HG03196 (cell line): ENCODE data around the gene GPR25.
A peak's percentile ranks its signal among the peaks of the same experiment; 100 is the strongest.

Experiments
- ATAC-seq: cut with Tn5 transposase; IDR thresholded peaks from one replicate; pipeline ENCODE4 v1.9.1; 2021; ENCODE audit not compliant: unreplicated experiment

Gene GPR25

GRCh38 chr1:200869753-200870391 is 2.9 kb upstream of the GPR25 start:
- ATAC-seq = peak; percentile 38

DNA sequence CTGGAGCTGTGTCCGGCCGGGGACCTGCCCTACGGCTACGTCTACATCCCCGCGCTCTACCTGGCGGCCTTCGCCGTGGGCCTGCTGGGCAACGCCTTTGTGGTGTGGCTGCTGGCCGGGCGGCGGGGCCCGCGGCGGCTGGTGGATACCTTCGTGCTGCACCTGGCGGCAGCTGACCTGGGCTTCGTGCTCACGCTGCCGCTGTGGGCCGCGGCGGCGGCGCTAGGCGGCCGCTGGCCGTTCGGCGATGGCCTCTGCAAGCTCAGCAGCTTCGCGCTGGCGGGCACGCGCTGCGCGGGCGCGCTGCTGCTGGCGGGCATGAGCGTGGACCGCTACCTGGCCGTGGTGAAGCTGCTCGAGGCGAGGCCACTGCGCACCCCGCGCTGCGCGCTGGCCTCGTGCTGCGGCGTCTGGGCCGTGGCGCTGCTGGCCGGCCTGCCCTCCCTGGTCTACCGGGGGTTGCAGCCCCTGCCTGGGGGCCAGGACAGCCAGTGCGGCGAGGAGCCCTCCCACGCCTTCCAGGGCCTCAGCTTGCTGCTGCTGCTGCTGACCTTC is 412 bp downstream of the GPR25 start:
- no peak for ATAC-seq

DNA sequence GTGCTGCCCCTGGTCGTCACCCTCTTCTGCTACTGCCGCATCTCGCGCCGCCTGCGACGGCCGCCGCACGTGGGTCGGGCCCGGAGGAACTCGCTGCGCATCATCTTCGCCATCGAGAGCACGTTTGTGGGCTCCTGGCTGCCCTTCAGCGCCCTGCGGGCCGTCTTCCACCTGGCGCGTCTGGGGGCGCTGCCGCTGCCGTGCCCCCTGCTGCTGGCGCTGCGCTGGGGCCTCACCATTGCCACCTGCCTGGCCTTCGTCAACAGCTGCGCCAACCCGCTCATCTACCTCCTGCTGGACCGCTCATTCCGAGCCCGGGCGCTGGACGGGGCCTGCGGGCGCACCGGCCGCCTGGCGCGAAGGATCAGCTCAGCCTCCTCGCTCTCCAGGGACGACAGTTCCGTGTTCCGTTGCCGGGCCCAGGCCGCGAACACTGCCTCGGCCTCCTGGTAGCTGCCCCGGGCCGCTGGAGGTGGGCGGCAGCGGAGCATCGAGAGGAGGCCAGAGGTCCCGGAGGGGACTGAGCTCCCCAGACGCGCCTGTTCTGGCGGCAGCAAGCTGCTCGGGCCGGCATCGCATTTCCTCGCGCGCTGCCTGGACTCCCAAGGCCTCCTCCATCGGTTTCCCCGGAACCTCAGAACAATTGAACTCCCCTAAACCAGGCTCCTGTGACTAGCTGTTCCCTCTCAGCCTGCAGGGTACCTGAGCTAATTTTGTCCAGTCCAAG is 1.1 kb downstream of the GPR25 start:
- ATAC-seq = no peak

DNA sequence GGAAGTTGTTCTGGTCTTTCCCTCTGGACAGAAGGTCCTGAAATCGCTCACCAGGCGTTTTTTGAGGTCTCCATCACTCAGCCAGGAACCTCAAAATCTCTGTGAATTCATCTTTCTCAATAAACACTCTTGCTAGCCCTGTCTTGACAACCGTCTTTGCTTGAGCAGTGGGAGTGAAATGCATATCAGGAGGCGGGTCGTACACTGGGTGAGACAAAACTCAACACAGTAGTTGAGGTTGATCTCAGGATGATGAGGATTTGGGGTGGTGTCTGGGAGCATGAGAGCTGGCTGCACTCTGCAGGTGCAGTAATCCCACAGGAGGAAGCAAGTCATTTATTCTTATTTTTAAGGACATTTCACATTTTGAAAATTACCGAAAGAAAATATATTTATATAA is 1.9 kb downstream of the GPR25 start:
- no peak for ATAC-seq

- no peak for ATAC-seq
Observed at GRCh38 chr1:200875416-200875815, 2.6 kb downstream of the GPR25 start.

GRCh38 chr1:200877010-200877409 is 4.2 kb downstream of the GPR25 start:
- ATAC-seq = no peak

- ATAC-seq = peak; percentile 89
Observed at GRCh38 chr1:200877839-200878551, 5.2 kb downstream of the GPR25 start.

- ATAC-seq = no peak
Observed at GRCh38 chr1:200880212-200880611, 7.4 kb downstream of the GPR25 start.

DNA sequence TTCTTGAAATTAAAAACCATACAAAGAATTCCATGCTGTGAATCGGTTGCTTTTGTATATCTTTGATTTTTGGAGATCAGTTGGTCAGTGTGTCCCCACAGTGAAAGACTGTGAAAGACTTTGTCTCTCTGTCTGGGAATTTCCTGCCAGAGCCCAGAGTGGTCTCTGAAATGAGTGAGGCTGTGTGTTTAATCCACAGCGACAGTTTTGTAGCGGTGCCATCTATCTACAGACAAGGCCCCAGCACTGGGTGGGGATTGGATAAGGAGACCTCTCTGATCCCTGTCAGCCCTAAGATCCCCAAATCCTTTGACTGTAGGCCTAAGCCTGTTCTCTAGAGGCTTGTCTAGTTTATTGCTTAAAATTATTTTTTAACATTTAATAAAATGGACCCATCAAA is 10.3 kb downstream of the GPR25 start:
- ATAC-seq = no peak

- no peak for ATAC-seq
Observed at GRCh38 chr1:200885623-200886402, 13.0 kb downstream of the GPR25 start.

- no peak for ATAC-seq
Observed at GRCh38 chr1:200886594-200886993, 13.8 kb downstream of the GPR25 start.

DNA sequence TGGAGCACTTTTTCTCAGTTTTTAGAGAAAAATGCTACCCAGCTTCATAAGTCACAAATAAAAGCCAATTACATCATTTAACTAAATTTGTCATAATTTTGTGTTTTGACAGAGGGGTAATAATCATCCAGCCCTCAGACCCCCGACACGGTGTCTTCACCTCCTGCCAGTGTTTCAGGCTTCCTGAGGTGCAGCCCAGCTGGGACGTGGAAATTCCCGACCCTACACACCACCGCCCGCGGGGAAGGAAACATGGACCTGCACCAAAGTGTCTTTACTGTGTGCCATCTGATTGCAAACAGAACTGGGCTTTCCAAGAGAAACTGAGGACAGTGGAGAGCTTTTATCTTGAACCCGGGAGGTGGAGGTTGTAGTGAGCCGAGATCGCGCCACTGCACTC is 14.3 kb downstream of the GPR25 start:
- ATAC-seq = no peak

DNA sequence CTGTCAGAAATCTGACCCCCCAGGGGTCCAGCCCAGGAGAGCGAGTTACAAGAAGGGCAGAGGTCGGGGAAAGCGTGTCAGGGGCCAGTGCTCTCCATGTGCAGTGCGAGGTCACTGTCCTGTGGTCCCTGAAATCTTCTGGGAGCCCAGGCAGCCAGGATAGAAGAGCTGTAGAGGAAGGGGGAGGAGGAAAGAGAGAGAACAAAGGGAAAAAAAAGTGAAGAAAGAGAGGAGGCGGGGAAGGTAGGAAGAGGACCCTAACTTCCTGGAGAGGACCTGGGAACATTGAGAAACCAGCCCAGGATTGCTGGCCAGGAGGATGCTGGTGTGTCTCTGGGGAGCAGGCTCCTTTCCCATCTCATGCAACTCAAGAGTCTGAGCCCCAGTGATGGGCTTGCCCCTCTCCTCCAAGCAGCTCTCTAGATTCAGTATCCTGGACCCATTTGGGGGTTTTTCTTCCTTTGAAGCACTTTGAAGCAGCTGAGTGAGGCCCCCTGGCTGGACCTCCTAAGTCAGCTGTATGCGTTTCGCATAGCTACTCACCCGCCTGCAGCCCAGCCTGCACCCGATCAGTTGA is 15.1 kb downstream of the GPR25 start:
- no peak for ATAC-seq

DNA sequence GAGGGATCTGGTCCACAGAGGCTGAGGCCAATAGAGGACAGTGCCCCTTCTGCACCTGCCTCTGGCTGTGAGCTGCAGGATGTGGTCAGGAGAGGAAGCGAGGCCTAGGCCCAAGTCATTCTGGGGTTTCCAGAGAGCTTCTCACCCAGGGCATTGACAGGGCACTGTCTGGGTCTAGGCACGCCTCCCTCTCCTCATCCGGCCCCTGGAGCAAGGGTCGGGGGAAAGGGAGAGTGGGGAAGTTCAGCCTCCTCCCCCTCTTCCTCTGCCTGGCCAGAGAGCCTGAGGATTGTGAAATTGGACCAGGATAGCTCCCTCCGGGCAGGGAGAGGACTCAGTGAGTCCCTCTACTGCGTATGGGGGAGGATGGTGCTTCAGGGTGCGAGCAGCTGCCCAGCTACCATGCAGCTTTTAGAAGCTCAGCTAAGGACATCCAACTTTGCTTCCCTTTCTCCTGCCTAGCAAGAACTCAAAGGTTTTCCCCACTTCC is 15.6 kb downstream of the GPR25 start:
- ATAC-seq = peak; percentile 90

- ATAC-seq = no peak
Observed at GRCh38 chr1:200889571-200889970, 16.8 kb downstream of the GPR25 start.

GRCh38 chr1:200890027-200890426 is 17.2 kb downstream of the GPR25 start:
- no peak for ATAC-seq

DNA sequence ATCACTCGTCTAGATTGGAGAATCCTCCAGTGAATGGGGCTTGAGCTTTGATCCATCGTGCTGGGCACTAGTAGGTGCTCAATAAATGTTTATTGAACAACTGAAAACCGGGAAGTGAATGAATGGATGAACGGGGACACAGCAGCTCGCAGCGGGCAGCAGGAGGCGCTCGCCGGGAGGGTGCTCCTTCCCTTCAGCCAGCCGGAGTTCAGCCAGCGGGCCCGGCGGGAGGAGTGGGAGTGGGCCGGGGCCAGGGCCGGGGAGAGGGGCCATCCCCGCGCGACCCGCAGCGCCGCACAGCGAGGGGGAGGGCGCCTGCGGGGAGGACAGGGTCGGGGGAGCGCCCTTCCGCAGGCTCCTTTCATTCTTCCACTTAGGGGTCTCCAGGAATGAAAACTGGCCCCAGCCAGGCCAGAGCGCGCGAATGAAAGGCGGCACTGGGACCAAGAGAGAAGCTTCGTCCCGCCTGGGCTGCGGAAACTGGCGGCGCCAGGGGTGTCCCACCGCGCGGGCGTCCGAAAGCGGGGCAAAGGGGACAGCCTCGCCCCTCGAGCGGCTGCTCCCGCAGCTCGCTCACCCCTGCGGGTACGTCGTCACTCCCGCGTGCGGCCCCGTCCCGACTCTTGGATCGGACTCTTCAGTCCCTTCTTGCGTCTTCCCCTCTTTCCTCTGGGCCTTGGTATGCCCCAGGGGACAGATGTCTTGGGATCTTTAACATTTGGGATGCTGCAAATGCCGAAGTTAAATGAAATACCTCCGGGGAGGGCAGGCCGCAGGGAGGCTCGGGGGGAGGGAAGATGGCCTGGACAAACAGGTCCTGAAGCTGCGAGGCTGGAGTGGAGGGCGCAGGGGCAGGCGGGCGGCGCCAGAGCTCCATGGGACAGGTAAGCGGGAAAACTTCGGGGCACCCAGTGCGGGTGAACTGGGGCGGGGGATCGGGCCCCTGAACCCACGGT is 18.3 kb downstream of the GPR25 start:
- ATAC-seq = no peak

DNA sequence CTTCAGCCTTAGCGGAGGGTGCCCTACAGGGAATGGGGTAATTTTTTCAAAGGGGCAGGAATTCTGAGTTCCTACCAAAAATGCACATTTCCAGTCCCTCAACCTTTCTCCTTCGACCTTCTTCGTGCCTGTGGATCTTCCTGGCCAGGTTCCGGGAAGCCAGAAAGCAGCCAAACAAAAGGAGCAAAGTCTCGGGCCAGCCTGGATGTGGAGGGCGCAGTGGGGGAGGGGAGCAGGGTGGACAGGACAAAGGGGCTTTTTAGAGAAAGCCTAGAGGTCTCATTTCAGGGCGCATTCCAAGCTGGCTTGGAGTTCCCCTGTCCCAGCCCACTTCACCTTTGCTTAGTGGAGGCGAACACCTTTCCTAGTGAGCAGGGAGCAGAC is 19.0 kb downstream of the GPR25 start:
- ATAC-seq = no peak

DNA sequence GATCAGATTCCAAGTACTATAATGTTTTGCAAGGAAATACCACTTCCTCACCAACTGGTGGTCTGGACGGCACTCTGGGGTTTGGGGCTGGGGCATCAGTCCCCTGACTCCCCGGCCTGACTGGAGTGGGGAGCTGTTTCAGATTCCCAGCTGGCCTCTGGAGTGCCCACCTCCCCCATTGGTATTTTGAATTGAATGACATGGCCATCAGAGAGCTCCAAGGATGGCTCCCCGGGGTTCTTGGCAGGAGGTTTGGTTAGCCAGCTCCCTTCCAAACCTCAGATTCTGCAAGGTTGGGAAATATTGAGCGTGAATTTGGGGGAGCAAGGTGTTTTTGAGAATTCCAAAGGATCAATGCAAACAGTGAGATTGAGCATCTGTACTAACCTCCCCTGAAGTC is 19.8 kb downstream of the GPR25 start:
- no peak for ATAC-seq
